Fibroblast of skin of scalp (primary cell): Measurements from ENCODE around the gene SYNPO2L.

Source experiments
- DNase-seq: peaks from one replicate; pipeline ENCODE4 v3.0.0-alpha.2; 2013

The SYNPO2L gene

DNA sequence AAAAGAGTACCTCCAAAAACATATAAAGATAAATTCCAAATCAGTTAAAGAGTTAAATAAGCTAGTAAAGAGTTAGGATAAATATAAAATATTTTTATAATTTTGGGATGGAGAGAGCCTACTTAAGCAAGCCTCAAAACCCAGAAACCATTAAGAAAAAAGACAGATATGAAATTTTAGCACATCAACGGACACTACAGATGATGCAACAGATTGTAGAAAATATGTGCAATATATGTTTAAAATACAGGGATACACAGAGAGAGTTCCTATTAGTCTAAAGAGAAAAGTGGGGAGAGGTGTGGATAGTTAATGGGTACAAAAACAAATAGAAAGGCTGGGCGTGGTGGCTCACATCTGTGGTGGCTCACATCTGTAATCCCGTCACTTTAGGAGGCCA lies 41.1 kb downstream of the SYNPO2L start:
- no peak for DNase-seq

DNA sequence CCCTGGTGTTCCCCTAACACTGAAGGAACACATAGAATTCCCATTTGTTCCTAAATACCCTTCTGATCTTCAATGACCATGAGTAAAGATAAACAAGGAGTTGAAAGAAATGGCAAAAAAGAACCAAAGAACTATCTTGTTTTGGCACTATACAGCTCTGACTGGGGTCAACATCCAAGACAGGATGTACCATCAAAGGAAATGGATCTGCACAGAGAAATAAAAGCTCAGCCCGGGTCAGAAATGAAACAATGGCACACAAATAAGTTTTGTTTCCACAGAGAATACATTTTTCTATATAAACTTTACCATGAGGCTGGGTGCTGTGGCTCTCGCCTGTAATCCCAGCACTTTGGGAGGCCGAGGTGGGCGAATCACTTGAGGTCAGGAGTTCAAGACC lies 46.7 kb downstream of the SYNPO2L start:
- no peak for DNase-seq

DNA sequence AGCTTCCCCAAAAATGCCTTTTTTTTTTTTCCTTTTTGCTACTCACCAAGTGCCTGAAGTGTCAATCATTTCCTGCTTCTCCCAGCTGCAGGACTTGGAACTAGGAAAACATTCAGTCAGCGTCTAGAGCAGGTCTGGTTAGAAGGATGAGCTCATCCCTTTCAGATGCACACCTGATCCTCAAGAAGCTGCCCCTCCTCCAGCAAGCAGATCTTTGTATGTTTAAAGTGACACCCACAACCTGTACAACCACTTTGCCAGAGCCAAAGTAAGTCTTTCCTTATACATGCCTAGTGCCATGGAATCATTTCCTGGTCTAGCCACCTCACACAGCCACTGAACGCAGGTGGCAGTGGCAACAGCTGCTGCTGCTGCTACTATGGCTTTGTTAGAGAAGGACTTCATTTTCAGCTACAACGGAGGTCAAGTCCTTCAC lies 54.3 kb downstream of the SYNPO2L start:
- no peak for DNase-seq

DNA sequence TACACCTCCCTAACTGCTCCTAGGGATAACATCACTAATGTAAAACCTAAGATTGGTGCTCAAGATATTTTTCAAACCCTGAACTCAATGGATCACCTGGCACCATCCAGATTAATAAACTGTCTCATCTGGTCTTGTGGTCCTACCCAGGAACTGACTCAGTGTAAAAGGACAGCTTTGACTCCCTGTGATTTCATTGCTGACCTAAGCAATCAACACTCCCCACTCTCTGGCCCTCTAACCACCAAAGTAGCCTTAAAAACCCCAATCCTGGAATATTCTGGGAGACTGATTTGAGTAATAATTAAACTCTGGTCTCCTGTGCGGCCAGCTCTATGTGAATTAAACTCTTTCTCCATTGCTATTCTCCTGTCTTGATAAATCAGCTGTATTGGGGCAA lies 58.5 kb downstream of the SYNPO2L start:
- DNase-seq: no peak
